Measurements from ENCODE around the gene MVB12B.
A peak's percentile ranks its signal among the peaks of the same experiment; 100 is the strongest.

The MVB12B gene

DNA sequence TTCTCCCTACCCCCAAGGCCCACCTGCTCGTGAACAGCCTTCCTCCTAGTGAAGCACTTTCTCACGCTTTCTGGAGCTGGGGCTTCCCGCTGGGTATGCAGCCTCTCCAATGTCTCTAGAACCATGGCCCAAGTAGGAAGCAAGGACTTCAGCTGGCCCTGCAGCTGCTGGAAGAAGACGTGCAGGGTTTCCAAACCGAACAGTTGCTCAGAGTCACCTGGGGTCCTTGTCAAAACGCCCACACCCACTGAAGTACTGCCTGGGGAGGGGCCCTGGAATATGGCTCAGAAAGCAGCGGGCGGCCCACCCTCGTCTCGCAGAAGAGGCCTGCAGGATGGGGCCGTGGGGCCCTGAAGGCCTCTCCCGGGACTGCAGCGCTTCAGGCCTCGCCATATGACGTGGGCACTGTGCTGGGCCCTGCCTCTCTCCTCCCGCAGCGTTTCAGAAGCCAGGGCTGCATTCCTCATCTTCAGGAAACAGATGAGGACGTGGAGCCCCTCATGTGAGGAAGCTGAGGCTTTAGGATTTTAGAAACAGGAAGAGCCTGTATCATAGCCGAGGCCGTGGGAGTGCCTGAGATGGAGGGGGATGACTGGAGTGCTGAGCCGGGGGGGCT is 171.1 kb downstream of the MVB12B start:
- Histone ChIP-seq H3K27me3 (ENCODE audit: insufficient read depth, low read length, poor library complexity, severe bottlenecking) (no peaks in the 10 kb centered on the region), H3K4me1 (ENCODE audit: insufficient read depth, low read length, poor library complexity, severe bottlenecking) (no peaks in the 10 kb centered on the region), H3K9me2 (replicated peaks; ENCODE audit: low read depth, low read length) (no peaks in the 10 kb centered on the region), H3K9ac (ENCODE audit: low read depth, low read length, poor library complexity, severe bottlenecking) (no peak overlapping the region), H3K9me3 (ENCODE audit: insufficient read depth, low read depth, low read length) (no peaks in the 10 kb centered on the region), H3K79me2 (ENCODE audit: insufficient read depth, low read length) (peaks cover 34% of the 10 kb centered on the region; the same call in 1 of the 2 replicates), H3K4me3 (ENCODE audit: low read length, poor library complexity, severe bottlenecking) (no peak overlapping the region), H3K4me2 (ENCODE audit: low read depth, low read length, poor library complexity, severe bottlenecking) (no peak overlapping the region), H4K20me1 (ENCODE audit: insufficient read depth, low read length, poor library complexity, severe bottlenecking) (peaks cover 20% of the 10 kb centered on the region), H3K36me3 (ENCODE audit: insufficient read depth, low read length) (peaks cover 30% of the 10 kb centered on the region; the same call in 1 of the 2 replicates), H2AFZ (ENCODE audit: low read length) (no peak overlapping the region), H3F3A (ENCODE audit: low read depth) (no peaks in the 10 kb centered on the region; the same call in 1 of the 2 replicates)
- TF ChIP-seq, protein P1, sequence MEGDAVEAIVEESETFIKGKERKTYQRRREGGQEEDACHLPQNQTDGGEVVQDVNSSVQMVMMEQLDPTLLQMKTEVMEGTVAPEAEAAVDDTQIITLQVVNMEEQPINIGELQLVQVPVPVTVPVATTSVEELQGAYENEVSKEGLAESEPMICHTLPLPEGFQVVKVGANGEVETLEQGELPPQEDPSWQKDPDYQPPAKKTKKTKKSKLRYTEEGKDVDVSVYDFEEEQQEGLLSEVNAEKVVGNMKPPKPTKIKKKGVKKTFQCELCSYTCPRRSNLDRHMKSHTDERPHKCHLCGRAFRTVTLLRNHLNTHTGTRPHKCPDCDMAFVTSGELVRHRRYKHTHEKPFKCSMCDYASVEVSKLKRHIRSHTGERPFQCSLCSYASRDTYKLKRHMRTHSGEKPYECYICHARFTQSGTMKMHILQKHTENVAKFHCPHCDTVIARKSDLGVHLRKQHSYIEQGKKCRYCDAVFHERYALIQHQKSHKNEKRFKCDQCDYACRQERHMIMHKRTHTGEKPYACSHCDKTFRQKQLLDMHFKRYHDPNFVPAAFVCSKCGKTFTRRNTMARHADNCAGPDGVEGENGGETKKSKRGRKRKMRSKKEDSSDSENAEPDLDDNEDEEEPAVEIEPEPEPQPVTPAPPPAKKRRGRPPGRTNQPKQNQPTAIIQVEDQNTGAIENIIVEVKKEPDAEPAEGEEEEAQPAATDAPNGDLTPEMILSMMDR (conservative IDR thresholded peaks at IDR 0.05; ENCODE audit: low read length) = no peak
- no peak for TF ChIP-seq EZH2phosphoT487 (IDR thresholded peaks at IDR 0.05; ENCODE audit: borderline replicate concordance)

DNA sequence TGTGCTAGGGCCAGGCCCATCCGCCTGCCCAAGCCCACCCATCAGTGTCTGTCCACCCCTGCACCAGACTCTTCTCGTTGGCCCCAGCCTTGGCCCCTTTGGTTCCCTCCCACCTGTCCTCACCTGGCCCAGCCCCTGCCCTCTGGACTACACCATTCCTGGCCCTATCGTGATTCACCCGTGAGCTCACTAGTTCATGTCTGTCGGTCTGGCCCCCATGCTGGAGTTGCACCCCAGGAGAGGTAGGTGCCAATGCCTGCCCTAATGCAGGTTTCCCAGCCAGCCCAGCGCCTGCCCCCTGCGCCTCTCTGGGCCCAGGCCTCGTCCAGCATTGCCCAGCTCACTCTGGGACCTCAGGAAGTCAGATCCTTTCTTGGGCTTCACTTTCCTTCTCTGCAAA is 171.7 kb downstream of the MVB12B start:
- TF ChIP-seq EZH2phosphoT487 (IDR thresholded peaks at IDR 0.05; ENCODE audit: borderline replicate concordance) = no peak
- no peak overlapping the region for H3K9ac ChIP-seq (ENCODE audit: low read depth, low read length, poor library complexity, severe bottlenecking)
- H2AFZ ChIP-seq (ENCODE audit: low read length) = no peak overlapping the region
- H3K79me2 ChIP-seq (ENCODE audit: insufficient read depth, low read length) = peaks cover 36% of the 10 kb centered on the region; the same call in 1 of the 2 replicates
- no peaks in the 10 kb centered on the region for H3K9me3 ChIP-seq (ENCODE audit: insufficient read depth, low read depth, low read length)
- peaks cover 20% of the 10 kb centered on the region for H4K20me1 ChIP-seq (ENCODE audit: insufficient read depth, low read length, poor library complexity, severe bottlenecking)
- H3K4me1 ChIP-seq (ENCODE audit: insufficient read depth, low read length, poor library complexity, severe bottlenecking) = no peaks in the 10 kb centered on the region
- no peak overlapping the region for H3K4me2 ChIP-seq (ENCODE audit: low read depth, low read length, poor library complexity, severe bottlenecking)
- no peak overlapping the region for H3K4me3 ChIP-seq (ENCODE audit: low read length, poor library complexity, severe bottlenecking)
- H3K9me2 ChIP-seq (replicated peaks; ENCODE audit: low read depth, low read length) = no peaks in the 10 kb centered on the region
- peaks cover 29% of the 10 kb centered on the region; the same call in 1 of the 2 replicates for H3K36me3 ChIP-seq (ENCODE audit: insufficient read depth, low read length)
- no peaks in the 10 kb centered on the region; the same call in 1 of the 2 replicates for H3F3A ChIP-seq (ENCODE audit: low read depth)
- no peaks in the 10 kb centered on the region for H3K27me3 ChIP-seq (ENCODE audit: insufficient read depth, low read length, poor library complexity, severe bottlenecking)

DNA sequence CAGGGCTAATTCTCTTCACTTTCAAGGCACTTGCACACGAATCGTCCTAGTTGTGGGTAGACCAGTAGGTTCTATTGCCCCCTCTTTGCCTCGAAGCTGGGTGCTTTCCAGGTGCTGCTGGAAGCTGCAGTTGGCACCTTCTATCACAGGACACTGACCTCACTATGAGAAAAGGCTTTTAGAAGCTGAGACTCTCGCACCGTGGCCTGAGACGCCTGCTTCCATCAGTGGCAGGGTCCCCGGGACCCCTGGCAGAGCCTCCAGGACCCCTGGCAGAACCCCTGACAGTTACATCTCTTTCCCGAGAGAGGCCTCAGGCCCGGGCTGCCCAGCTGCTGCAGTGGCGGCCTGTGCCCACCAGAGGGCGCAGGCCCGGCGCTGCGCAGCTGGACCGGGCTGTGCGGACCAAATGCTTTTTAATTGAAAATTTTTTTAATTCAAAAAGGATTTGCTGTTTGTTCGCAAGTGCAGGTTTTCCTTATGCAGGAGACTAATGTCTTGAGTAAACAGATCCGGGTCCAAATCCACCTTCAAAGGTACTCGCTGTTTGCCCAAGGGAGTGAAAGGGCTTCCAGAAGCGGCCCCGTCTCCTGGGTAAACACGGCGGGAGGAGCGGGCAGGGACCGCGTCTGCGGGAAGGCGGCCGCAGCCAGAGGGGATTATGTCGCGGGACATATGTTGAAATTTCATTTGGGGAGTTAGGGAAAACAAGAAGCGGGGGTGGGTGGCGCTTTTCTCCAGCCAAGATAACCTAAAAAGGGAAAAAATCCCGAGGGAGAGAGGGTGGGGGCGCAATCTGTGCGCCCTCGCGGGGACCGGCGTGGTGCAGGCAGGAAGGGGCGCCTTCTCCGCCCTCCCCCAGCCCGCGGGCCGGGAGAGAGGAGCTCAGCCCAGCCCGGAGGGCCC is 172.6 kb downstream of the MVB12B start:
- no peak overlapping the region for H2AFZ ChIP-seq (ENCODE audit: low read length)

More for the DNA sequence above, 172.6 kb downstream of the MVB12B start:
- Histone ChIP-seq H3F3A (ENCODE audit: low read depth) (no peaks in the 10 kb centered on the region; the same call in 1 of the 2 replicates), H3K9me3 (ENCODE audit: insufficient read depth, low read depth, low read length) (no peaks in the 10 kb centered on the region), H3K4me1 (ENCODE audit: insufficient read depth, low read length, poor library complexity, severe bottlenecking) (no peaks in the 10 kb centered on the region), H3K4me3 (ENCODE audit: low read length, poor library complexity, severe bottlenecking) (no peak overlapping the region), H3K27me3 (ENCODE audit: insufficient read depth, low read length, poor library complexity, severe bottlenecking) (no peaks in the 10 kb centered on the region), H3K9ac (ENCODE audit: low read depth, low read length, poor library complexity, severe bottlenecking) (no peak overlapping the region), H3K36me3 (ENCODE audit: insufficient read depth, low read length) (peaks cover 33% of the 10 kb centered on the region; the same call in 1 of the 2 replicates), H4K20me1 (ENCODE audit: insufficient read depth, low read length, poor library complexity, severe bottlenecking) (peaks cover 28% of the 10 kb centered on the region), H3K9me2 (replicated peaks; ENCODE audit: low read depth, low read length) (no peaks in the 10 kb centered on the region), H3K79me2 (ENCODE audit: insufficient read depth, low read length) (peaks cover 45% of the 10 kb centered on the region; the same call in 1 of the 2 replicates), H3K4me2 (ENCODE audit: low read depth, low read length, poor library complexity, severe bottlenecking) (no peak overlapping the region)
- TF ChIP-seq, protein P1 (conservative IDR thresholded peaks at IDR 0.05; ENCODE audit: low read length) = peak; percentile 97
- TF ChIP-seq EZH2phosphoT487 (IDR thresholded peaks at IDR 0.05; ENCODE audit: borderline replicate concordance) = no peak

Data from Loucy (cell line).